ENCODE measurements around the gene GIGYF2. TPM values are rescaled to one million over a fixed set of nuclear protein-coding genes. Genes with fewer than 3 reads are reported as not detected.

GIGYF2 gene
- total RNA-seq, 1 experiment from 2014 or later = 71.1 TPM

GRCh38 chr2:232721261-232721660 is 24.1 kb downstream of the GIGYF2 start:
- intact Hi-C loops (cut with micrococcal nuclease) = no loop called here
- no peak for DNase-seq (ENCODE audit: unreplicated experiment)
- peaks cover 12% of the 10 kb centered on the region for H3K4me1 Mint-ChIP-seq (ENCODE audit: insufficient read depth, unreplicated experiment)
- TF ChIP-seq, protein P1, sequence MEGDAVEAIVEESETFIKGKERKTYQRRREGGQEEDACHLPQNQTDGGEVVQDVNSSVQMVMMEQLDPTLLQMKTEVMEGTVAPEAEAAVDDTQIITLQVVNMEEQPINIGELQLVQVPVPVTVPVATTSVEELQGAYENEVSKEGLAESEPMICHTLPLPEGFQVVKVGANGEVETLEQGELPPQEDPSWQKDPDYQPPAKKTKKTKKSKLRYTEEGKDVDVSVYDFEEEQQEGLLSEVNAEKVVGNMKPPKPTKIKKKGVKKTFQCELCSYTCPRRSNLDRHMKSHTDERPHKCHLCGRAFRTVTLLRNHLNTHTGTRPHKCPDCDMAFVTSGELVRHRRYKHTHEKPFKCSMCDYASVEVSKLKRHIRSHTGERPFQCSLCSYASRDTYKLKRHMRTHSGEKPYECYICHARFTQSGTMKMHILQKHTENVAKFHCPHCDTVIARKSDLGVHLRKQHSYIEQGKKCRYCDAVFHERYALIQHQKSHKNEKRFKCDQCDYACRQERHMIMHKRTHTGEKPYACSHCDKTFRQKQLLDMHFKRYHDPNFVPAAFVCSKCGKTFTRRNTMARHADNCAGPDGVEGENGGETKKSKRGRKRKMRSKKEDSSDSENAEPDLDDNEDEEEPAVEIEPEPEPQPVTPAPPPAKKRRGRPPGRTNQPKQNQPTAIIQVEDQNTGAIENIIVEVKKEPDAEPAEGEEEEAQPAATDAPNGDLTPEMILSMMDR (IDR thresholded peaks at IDR 0.05; ENCODE audit: unreplicated experiment) = no peak
- no TSS peak for BruUV-seq (replicated peaks)
- no peaks in the 10 kb centered on the region for H3K27me3 Mint-ChIP-seq (ENCODE audit: insufficient read depth, unreplicated experiment)
- no peaks in the 10 kb centered on the region for H3K9me3 Mint-ChIP-seq (ENCODE audit: unreplicated experiment)
- H3K4me3 Mint-ChIP-seq (ENCODE audit: unreplicated experiment) = no peak overlapping the region
- CTCF ChIA-PET = no interaction called here
- POLR2A ChIA-PET = interaction anchor here (0.6 to 1.4 kb wide), 3 partner anchors 7 to 417 kb away, joined by 3 to 4 read pairs (median 4); no protein-coding TSS in a partner anchor
- H3K36me3 Mint-ChIP-seq (ENCODE audit: insufficient read depth, unreplicated experiment) = peaks cover 65% of the 10 kb centered on the region
- H3K27ac Mint-ChIP-seq (ENCODE audit: low read depth, unreplicated experiment) = no peak overlapping the region

DNA sequence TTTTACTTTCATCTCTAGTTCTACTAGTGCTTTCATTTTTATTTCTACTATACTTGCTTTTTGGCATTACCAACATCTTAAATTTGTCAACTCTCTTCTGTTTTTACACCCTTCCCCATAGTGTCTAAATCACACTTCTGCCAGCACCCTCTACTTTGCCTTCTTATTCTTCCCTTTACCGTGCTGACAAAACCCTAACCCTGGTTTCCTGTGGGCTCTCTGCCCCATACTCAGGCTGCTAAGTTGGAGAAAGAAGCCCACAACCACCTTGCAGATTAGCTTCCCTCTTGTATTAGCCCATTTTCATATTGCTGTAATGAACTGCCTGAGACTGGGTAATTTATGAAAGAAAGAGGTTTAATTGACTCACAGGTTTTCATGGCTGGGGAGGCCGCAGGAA is 24.8 kb downstream of the GIGYF2 start:
- Mint-ChIP-seq H3K36me3 (ENCODE audit: insufficient read depth, unreplicated experiment) (peaks cover 59% of the 10 kb centered on the region), H3K27ac (ENCODE audit: low read depth, unreplicated experiment) (no peak overlapping the region), H3K9me3 (ENCODE audit: unreplicated experiment) (no peaks in the 10 kb centered on the region), H3K4me1 (ENCODE audit: insufficient read depth, unreplicated experiment) (peaks cover 12% of the 10 kb centered on the region), H3K4me3 (ENCODE audit: unreplicated experiment) (no peak overlapping the region), H3K27me3 (ENCODE audit: insufficient read depth, unreplicated experiment) (no peaks in the 10 kb centered on the region)
- TF ChIP-seq, protein P1 (IDR thresholded peaks at IDR 0.05; ENCODE audit: unreplicated experiment) = no peak
- intact Hi-C loops (cut with micrococcal nuclease) = no loop called here
- no peak for DNase-seq (ENCODE audit: unreplicated experiment)
- ChIA-PET CTCF (no interaction called here), POLR2A (interaction anchor here (0.6 to 1.4 kb wide), 3 partner anchors 8 to 417 kb away, joined by 3 to 4 read pairs (median 4); no protein-coding TSS in a partner anchor)
- no TSS peak for BruUV-seq (replicated peaks)

- no peak for DNase-seq (ENCODE audit: unreplicated experiment)
- H3K4me1 Mint-ChIP-seq (ENCODE audit: insufficient read depth, unreplicated experiment) = peaks cover 12% of the 10 kb centered on the region
- BruUV-seq (replicated peaks) = no TSS peak
- ChIA-PET CTCF (interaction anchor here (0.6 kb wide), 1 partner anchor 83 kb away, joined by 4 read pairs; no protein-coding TSS in a partner anchor), POLR2A (interaction anchor here (1.4 kb wide), 1 partner anchor 9 kb away, joined by 4 read pairs; no protein-coding TSS in a partner anchor)
- intact Hi-C loops (cut with micrococcal nuclease) = no loop called here
- no peak overlapping the region for H3K27ac Mint-ChIP-seq (ENCODE audit: low read depth, unreplicated experiment)
- H3K9me3 Mint-ChIP-seq (ENCODE audit: unreplicated experiment) = no peaks in the 10 kb centered on the region
- H3K36me3 Mint-ChIP-seq (ENCODE audit: insufficient read depth, unreplicated experiment) = peaks cover 49% of the 10 kb centered on the region
- TF ChIP-seq, protein P1 (IDR thresholded peaks at IDR 0.05; ENCODE audit: unreplicated experiment) = no peak
- H3K4me3 Mint-ChIP-seq (ENCODE audit: unreplicated experiment) = no peak overlapping the region
- no peaks in the 10 kb centered on the region for H3K27me3 Mint-ChIP-seq (ENCODE audit: insufficient read depth, unreplicated experiment)
Observed at GRCh38 chr2:232723027-232723426, 25.9 kb downstream of the GIGYF2 start.

GRCh38 chr2:232728785-232729184 is 31.7 kb downstream of the GIGYF2 start:
- no peaks in the 10 kb centered on the region for H3K27me3 Mint-ChIP-seq (ENCODE audit: insufficient read depth, unreplicated experiment)
- CTCF ChIA-PET = interaction anchor here (1.0 to 1.1 kb wide), 3 partner anchors 10 to 20 kb away, joined by 3 to 5 read pairs (median 3); no protein-coding TSS in a partner anchor
- POLR2A ChIA-PET = no interaction called here
- H3K9me3 Mint-ChIP-seq (ENCODE audit: unreplicated experiment) = no peaks in the 10 kb centered on the region
- BruUV-seq (replicated peaks) = no TSS peak
- no peak for DNase-seq (ENCODE audit: unreplicated experiment)
- H3K36me3 Mint-ChIP-seq (ENCODE audit: insufficient read depth, unreplicated experiment) = peaks cover 57% of the 10 kb centered on the region
- intact Hi-C loops (cut with micrococcal nuclease) = no loop called here
- TF ChIP-seq, protein P1 (IDR thresholded peaks at IDR 0.05; ENCODE audit: unreplicated experiment) = no peak
- no peak overlapping the region for H3K4me3 Mint-ChIP-seq (ENCODE audit: unreplicated experiment)
- peaks cover 10% of the 10 kb centered on the region for H3K4me1 Mint-ChIP-seq (ENCODE audit: insufficient read depth, unreplicated experiment)
- peak overlapping the region; percentile 72 for H3K27ac Mint-ChIP-seq (ENCODE audit: low read depth, unreplicated experiment)

Data from MCF 10A (cell line).